Hepatocyte (in vitro differentiated cells): Measurements from ENCODE around the gene CDH5. TPM values are rescaled to one million over a fixed set of nuclear protein-coding genes. Genes with fewer than 3 reads are reported as not detected.

ENCODE experiments used
- DNase-seq: peaks from one replicate; pipeline ENCODE4 v3.0.0-alpha.2; 2016; ENCODE audit warnings: low spot score
- H2AFZ ChIP-seq: fragments of 200-600 bp; sonication (generic); 2 replicates; pipeline ENCODE4 v1.6.0; 2016; ENCODE audit warnings: antibody characterized with exemption, mild to moderate bottlenecking
- H3K27ac ChIP-seq: fragments of 200-600 bp; sonication (generic); 2 replicates; pipeline ENCODE4 v1.5.1; 2016; ENCODE audit warnings: mild to moderate bottlenecking
- H3K27me3 ChIP-seq: fragments of 200-600 bp; sonication (generic); 2 replicates; pipeline ENCODE4 v1.6.1; 2016
- H3K36me3 ChIP-seq: fragments of 200-600 bp; sonication (generic); replicated peaks from 2 replicates; pipeline ENCODE4 v1.5.1; 2016; ENCODE audit warnings: low read depth; ENCODE audit not compliant: insufficient read depth
- H3K4me1 ChIP-seq: fragments of 200-600 bp; sonication (generic); 2 replicates; pipeline ENCODE4 v1.5.1; 2016; ENCODE audit warnings: mild to moderate bottlenecking, moderate library complexity; ENCODE audit not compliant: insufficient read depth
- H3K4me2 ChIP-seq: fragments of 200-600 bp; sonication (generic); 2 replicates; pipeline ENCODE4 v1.6.0; 2016
- H3K4me3 ChIP-seq: fragments of 200-600 bp; sonication (generic); 2 replicates; pipeline ENCODE4 v1.5.1; 2016; ENCODE audit warnings: mild to moderate bottlenecking
- H3K79me2 ChIP-seq: fragments of 200-600 bp; sonication (generic); 2 replicates; pipeline ENCODE4 v1.6.0; 2017; ENCODE audit warnings: mild to moderate bottlenecking
- H3K9me2 ChIP-seq: fragments of 200-600 bp; sonication (generic); replicated peaks from 2 replicates; pipeline ENCODE4 v1.6.0; 2017; ENCODE audit warnings: mild to moderate bottlenecking; ENCODE audit not compliant: insufficient read depth
- H3K9me3 ChIP-seq: fragments of 200-600 bp; sonication (generic); 2 replicates; pipeline ENCODE4 v1.5.1; 2016; ENCODE audit warnings: low read depth, mild to moderate bottlenecking
- H4K20me1 ChIP-seq: fragments of 200-600 bp; sonication (generic); 2 replicates; pipeline ENCODE4 v1.6.0; 2016; ENCODE audit warnings: mild to moderate bottlenecking; ENCODE audit not compliant: insufficient read depth, poor library complexity, severe bottlenecking
- EZH2 ChIP-seq: fragments of 200-600 bp; sonication (generic); IDR thresholded peaks from 2 replicates; pipeline ENCODE4 v1.6.1; 2016; ENCODE audit warnings: antibody characterized with exemption, mild to moderate bottlenecking, borderline replicate concordance
- EZH2phosphoT487 ChIP-seq: fragments of 200-600 bp; sonication (generic); IDR thresholded peaks from one replicate; pipeline ENCODE4 v1.6.1; 2018; ENCODE audit warnings: antibody characterized with exemption, mild to moderate bottlenecking, low read depth, moderate library complexity; ENCODE audit not compliant: unreplicated experiment, severe bottlenecking
- WGBS: methylation state at CpG from one replicate; pipeline ENCODE4 v1.1.6; 2016; ENCODE audit warnings: low lambda C conversion rate; ENCODE audit errors: missing lambda C conversion rate; 5-methylcytosine and 5-hydroxymethylcytosine counted together
- polyA plus RNA-seq: library from polyadenylated mRNA; unstranded; fragments of >200 nt; fragmentation: Nextera tagmentation; extraction: Ambion mirVana; gene quantifications from 2 replicates; pipeline ENCODE4 v1.2.1, GENCODE V29; 2016
- total RNA-seq: library from RNA; depleted of rRNA; stranded (reverse); fragments of >200 nt; gene quantifications from 2 replicates; pipeline ENCODE4 v1.2.3, GENCODE V29; 2014
- TF ChIP-seq, protein P1 (sequence below): fragments of 200-600 bp; sonication (generic); IDR thresholded peaks from 2 replicates; pipeline ENCODE4 v1.5.1; 2016; ENCODE audit warnings: antibody characterized with exemption, mild to moderate bottlenecking; ENCODE audit not compliant: poor library complexity

CDH5 gene
- total and polyA plus RNA-seq, 2 experiments from 2014 or later, result 0.88 to 2.2 TPM

DNA sequence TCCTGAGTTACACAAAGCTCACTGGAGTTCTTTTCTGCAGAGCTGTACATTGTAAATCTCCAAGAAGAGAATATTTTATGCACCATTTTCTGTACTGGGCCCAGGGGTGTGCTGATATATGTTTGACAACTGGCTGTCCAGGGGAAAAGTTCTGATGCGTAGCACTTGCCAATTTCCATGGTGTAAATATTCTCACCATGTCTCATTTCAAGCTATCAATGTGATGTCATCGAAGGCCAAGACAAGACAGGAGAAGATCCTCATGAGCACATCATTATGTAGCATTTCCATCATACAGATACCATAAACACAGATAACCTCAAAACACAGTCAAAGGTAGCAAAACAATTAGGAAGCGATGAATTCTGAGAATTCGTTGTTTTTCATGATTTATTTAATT lies 18.9 kb downstream of the CDH5 start:
- no peaks in the 10 kb centered on the region for H3K9me3 ChIP-seq
- DNase-seq, result no peak
- H3K27ac ChIP-seq, result no peak overlapping the region
- no peak overlapping the region for H3K4me3 ChIP-seq
- WGBS, result 96% methylated on average over 4 of the region's 4 CpGs
- H3K79me2 ChIP-seq, result no peaks in the 10 kb centered on the region
- no peak overlapping the region for H3K4me2 ChIP-seq
- no peaks in the 10 kb centered on the region for H3K9me2 ChIP-seq
- H3K27me3 ChIP-seq, result no peaks in the 10 kb centered on the region
- H2AFZ ChIP-seq, result no peak overlapping the region
- H3K4me1 ChIP-seq, result no peaks in the 10 kb centered on the region
- TF ChIP-seq, protein P1, sequence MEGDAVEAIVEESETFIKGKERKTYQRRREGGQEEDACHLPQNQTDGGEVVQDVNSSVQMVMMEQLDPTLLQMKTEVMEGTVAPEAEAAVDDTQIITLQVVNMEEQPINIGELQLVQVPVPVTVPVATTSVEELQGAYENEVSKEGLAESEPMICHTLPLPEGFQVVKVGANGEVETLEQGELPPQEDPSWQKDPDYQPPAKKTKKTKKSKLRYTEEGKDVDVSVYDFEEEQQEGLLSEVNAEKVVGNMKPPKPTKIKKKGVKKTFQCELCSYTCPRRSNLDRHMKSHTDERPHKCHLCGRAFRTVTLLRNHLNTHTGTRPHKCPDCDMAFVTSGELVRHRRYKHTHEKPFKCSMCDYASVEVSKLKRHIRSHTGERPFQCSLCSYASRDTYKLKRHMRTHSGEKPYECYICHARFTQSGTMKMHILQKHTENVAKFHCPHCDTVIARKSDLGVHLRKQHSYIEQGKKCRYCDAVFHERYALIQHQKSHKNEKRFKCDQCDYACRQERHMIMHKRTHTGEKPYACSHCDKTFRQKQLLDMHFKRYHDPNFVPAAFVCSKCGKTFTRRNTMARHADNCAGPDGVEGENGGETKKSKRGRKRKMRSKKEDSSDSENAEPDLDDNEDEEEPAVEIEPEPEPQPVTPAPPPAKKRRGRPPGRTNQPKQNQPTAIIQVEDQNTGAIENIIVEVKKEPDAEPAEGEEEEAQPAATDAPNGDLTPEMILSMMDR, result no peak
- TF ChIP-seq EZH2 (no peak), EZH2phosphoT487 (no peak)
- no peaks in the 10 kb centered on the region for H4K20me1 ChIP-seq
- H3K36me3 ChIP-seq, result no peaks in the 10 kb centered on the region

DNA sequence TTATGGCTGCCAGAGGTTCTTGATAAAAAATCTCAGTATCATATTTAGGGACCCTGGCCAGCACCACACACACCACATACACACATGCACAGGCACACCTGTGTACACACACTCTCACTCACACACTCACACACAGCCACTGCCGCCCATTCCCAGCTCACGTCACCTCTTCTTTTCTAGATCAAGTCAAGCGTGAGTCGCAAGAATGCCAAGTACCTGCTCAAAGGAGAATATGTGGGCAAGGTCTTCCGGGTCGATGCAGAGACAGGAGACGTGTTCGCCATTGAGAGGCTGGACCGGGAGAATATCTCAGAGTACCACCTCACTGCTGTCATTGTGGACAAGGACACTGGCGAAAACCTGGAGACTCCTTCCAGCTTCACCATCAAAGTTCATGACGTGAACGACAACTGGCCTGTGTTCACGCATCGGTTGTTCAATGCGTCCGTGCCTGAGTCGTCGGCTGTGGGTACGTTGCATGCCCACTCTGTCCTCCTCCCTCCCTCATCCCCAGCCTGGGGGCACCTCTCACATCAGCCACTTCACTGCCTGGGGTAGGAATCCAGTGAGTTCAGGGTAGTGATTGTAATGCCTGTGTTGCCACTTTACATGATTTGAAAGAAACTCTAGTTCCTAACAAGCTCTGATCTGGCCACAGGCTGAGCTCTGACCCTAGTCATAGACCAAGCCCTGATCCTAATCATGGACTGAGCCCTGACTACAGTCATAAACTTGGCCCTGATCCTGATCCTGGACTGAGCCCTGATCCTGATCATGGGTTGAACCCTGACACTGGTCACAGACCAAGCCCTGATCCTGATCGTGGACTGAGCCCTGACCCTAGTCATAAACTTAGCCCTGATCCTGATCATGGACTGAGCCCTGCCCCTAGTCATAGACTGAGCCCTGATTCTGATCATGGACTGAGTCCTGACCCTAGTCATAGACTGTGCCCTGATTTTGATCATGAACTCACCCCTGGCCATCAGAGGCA lies 20.4 kb downstream of the CDH5 start:
- Histone ChIP-seq H3K27me3 (no peaks in the 10 kb centered on the region), H4K20me1 (no peaks in the 10 kb centered on the region), H3K4me1 (no peaks in the 10 kb centered on the region), H3K9me2 (no peaks in the 10 kb centered on the region), H3K79me2 (no peaks in the 10 kb centered on the region), H3K36me3 (no peaks in the 10 kb centered on the region), H3K4me2 (no peak overlapping the region), H3K4me3 (no peak overlapping the region), H3K9me3 (no peaks in the 10 kb centered on the region), H2AFZ (no peak overlapping the region), H3K27ac (no peak overlapping the region)
- WGBS, result 94% methylated on average over 20 of the region's 20 CpGs
- no peak for DNase-seq
- no peak for TF ChIP-seq EZH2phosphoT487
- TF ChIP-seq EZH2, result no peak
- TF ChIP-seq, protein P1, result no peak

DNA sequence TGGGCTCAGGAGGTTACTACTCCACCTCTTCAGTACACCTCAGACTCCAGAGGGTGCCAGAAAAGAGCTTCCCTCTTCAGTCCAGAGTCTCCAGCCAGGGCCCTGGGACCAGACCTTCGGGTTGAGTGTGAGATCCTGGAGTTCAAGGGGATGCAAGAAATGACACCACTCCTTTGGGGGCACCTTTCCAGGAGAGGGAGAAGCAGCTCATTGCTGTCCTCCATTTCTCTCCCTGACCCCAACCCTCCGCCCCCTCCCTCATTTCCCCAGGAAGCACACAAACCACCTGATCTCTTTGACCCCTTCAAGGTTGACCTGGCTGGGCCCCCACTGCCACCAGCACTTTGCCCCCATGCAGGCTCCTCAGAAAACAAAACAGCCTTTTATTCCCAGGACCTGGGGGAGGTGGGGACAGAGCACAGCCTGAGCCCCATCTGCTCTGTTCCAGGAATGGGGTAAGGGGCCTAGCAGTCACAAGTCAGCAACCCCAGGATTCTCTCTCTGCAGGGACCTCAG lies 21.4 kb downstream of the CDH5 start:
- WGBS, result 84% methylated on average over 2 of the region's 2 CpGs
- Histone ChIP-seq H3K27me3 (no peaks in the 10 kb centered on the region), H3K27ac (no peak overlapping the region), H3K9me3 (no peaks in the 10 kb centered on the region), H3K4me1 (no peaks in the 10 kb centered on the region), H3K4me2 (no peak overlapping the region), H4K20me1 (no peaks in the 10 kb centered on the region), H3K4me3 (no peak overlapping the region), H3K9me2 (no peaks in the 10 kb centered on the region), H3K36me3 (no peaks in the 10 kb centered on the region), H2AFZ (no peak overlapping the region), H3K79me2 (no peaks in the 10 kb centered on the region)
- no peak for DNase-seq
- no peak for TF ChIP-seq EZH2phosphoT487
